ENCODE results near the gene TFDP2. TPM values are rescaled to one million over a fixed set of nuclear protein-coding genes. Genes with fewer than 3 reads are reported as not detected.
"Not testable (repeated sequence)": the region's sequence is repeated elsewhere in the genome, so short reads cannot be mapped to it uniquely, and the experiment has no call there.

Gene TFDP2
- total RNA-seq, 2 donors from 2014 or later, result 102 to 128 TPM

GRCh38 chr3:141928631-141929270 is 220.6 kb downstream of the TFDP2 start:
- Histone ChIP-seq H3K27ac (no peak overlapping the region), H3K36me3 (no peaks in the 10 kb centered on the region), H3K4me3 (no peak overlapping the region), H3K27me3 (replicated peaks; ENCODE audit: insufficient read depth) (no peaks in the 10 kb centered on the region), H3K9me3 (no peaks in the 10 kb centered on the region), H3K4me1 (replicated peaks) (no peaks in the 10 kb centered on the region)
- intact Hi-C loops (cut with DNase I), result no loop called here
- TF ChIP-seq POLR2A (IDR thresholded peaks at IDR 0.05) (no peak), POLR2AphosphoS5 (IDR thresholded peaks at IDR 0.05) (no peak)
- TF ChIP-seq, protein P1, sequence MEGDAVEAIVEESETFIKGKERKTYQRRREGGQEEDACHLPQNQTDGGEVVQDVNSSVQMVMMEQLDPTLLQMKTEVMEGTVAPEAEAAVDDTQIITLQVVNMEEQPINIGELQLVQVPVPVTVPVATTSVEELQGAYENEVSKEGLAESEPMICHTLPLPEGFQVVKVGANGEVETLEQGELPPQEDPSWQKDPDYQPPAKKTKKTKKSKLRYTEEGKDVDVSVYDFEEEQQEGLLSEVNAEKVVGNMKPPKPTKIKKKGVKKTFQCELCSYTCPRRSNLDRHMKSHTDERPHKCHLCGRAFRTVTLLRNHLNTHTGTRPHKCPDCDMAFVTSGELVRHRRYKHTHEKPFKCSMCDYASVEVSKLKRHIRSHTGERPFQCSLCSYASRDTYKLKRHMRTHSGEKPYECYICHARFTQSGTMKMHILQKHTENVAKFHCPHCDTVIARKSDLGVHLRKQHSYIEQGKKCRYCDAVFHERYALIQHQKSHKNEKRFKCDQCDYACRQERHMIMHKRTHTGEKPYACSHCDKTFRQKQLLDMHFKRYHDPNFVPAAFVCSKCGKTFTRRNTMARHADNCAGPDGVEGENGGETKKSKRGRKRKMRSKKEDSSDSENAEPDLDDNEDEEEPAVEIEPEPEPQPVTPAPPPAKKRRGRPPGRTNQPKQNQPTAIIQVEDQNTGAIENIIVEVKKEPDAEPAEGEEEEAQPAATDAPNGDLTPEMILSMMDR (IDR thresholded peaks at IDR 0.05), result no peak
- WGBS, result 93% methylated on average over 15 of the region's 15 CpGs
- DNase-seq (ENCODE audit: low spot score), result no peak

- intact Hi-C loops (cut with DNase I), result no loop called here
- TF ChIP-seq POLR2AphosphoS5 (IDR thresholded peaks at IDR 0.05) (no peak), POLR2A (IDR thresholded peaks at IDR 0.05) (no peak)
- TF ChIP-seq, protein P1 (IDR thresholded peaks at IDR 0.05), result no peak
- no peaks in the 10 kb centered on the region for H3K9me3 ChIP-seq
- no peaks in the 10 kb centered on the region for H3K27me3 ChIP-seq (replicated peaks; ENCODE audit: insufficient read depth)
- DNase-seq (ENCODE audit: low spot score), result no peak
- no peak overlapping the region for H3K4me3 ChIP-seq
- H3K36me3 ChIP-seq, result no peaks in the 10 kb centered on the region
- no peak overlapping the region for H3K27ac ChIP-seq
- 74% methylated on average over 9 of the region's 9 CpGs for WGBS
- no peaks in the 10 kb centered on the region for H3K4me1 ChIP-seq (replicated peaks)
Observed at GRCh38 chr3:141926929-141927328, 222.4 kb downstream of the TFDP2 start.

- H3K27me3 ChIP-seq (replicated peaks; ENCODE audit: insufficient read depth); H3K4me1 ChIP-seq (replicated peaks); H3K4me3 ChIP-seq; H3K9me3 ChIP-seq; intact Hi-C loops (cut with DNase I); H3K36me3 ChIP-seq; H3K27ac ChIP-seq; DNase-seq (ENCODE audit: low spot score): not testable (repeated sequence)
- WGBS, result 89% methylated on average over 5 of the region's 5 CpGs
Observed at GRCh38 chr3:141925677-141926076, 223.7 kb downstream of the TFDP2 start.

DNA sequence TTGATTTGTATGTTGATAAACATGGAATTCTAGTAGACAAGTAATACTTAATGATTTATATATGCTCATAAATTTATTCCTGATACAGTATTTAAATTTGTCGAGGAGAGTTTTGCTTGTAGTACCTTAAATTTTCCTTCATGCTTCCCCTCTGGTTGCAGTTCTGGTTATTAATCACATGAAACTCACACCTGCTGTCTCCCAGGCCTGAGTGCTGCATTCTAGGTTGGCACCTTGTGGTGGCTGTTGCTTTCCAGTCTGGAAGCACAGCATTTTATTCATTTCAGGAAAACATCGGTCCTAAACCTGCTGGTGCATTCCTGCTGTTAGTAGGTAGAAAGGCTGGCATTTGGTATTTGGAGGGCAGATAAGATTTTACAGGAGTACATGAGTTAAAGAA is 228.0 kb downstream of the TFDP2 start:
- Histone ChIP-seq H3K36me3 (no peaks in the 10 kb centered on the region), H3K4me3 (no peak overlapping the region), H3K27me3 (replicated peaks; ENCODE audit: insufficient read depth) (no peaks in the 10 kb centered on the region), H3K9me3 (no peaks in the 10 kb centered on the region), H3K27ac (no peak overlapping the region), H3K4me1 (replicated peaks) (no peaks in the 10 kb centered on the region)
- DNase-seq (ENCODE audit: low spot score), result no peak
- WGBS, result 85% methylated on average over 2 of the region's 2 CpGs
- intact Hi-C loops (cut with DNase I), result no loop called here
- TF ChIP-seq, protein P1 (IDR thresholded peaks at IDR 0.05), result no peak
- no peak for TF ChIP-seq POLR2A (IDR thresholded peaks at IDR 0.05)
- TF ChIP-seq POLR2AphosphoS5 (IDR thresholded peaks at IDR 0.05), result no peak

- Histone ChIP-seq H3K27ac (no peak overlapping the region), H3K9me3 (no peaks in the 10 kb centered on the region), H3K27me3 (replicated peaks; ENCODE audit: insufficient read depth) (no peaks in the 10 kb centered on the region), H3K36me3 (no peaks in the 10 kb centered on the region), H3K4me3 (no peak overlapping the region), H3K4me1 (replicated peaks) (no peaks in the 10 kb centered on the region)
- intact Hi-C loops (cut with DNase I), result no loop called here
- no peak for DNase-seq (ENCODE audit: low spot score)
- WGBS, result 94% methylated on average over 4 of the region's 4 CpGs
- TF ChIP-seq POLR2AphosphoS5 (IDR thresholded peaks at IDR 0.05) (no peak), POLR2A (IDR thresholded peaks at IDR 0.05) (no peak)
- TF ChIP-seq, protein P1 (IDR thresholded peaks at IDR 0.05), result no peak
Observed at GRCh38 chr3:141920701-141921100, 228.6 kb downstream of the TFDP2 start.
